ENCODE results near the gene RAP1GAP. TPM values are rescaled to one million over a fixed set of nuclear protein-coding genes. Genes with fewer than 3 reads are reported as not detected.
"Not testable (repeated sequence)": the region's sequence is repeated elsewhere in the genome, so short reads cannot be mapped to it uniquely, and the experiment has no call there.

RAP1GAP gene
- total RNA-seq, 4 donors from 2014 or later: 14.1 to 37.4 (median 28.8) TPM

- Histone ChIP-seq H3K27me3 (no peaks in the 10 kb centered on the region), H3K36me3 (peaks cover 0 to 13% (median 3%) of the 10 kb centered on the region in 4 donors), H3K9me3 (no peaks in the 10 kb centered on the region), H3K4me1 (peaks cover 5 to 14% (median 9%) of the 10 kb centered on the region in 4 donors), H3K4me3 (no peak overlapping the region), H3K27ac (no peak overlapping the region)
- no peak for TF ChIP-seq POLR2AphosphoS5 (IDR thresholded peaks at IDR 0.05)
- TF ChIP-seq CTCF (IDR thresholded peaks at IDR 0.05): no peak
- no peak for TF ChIP-seq EP300 (IDR thresholded peaks at IDR 0.05; ENCODE audit: low read depth)
- TF ChIP-seq POLR2A (IDR thresholded peaks at IDR 0.05): no peak
- in situ Hi-C loops (cut with MboI; ENCODE audit: low pct_ligation_motif_present in 1 of 4, low pct_unique_long_range_greater_than_20kb in 1 of 4, low sequenced_read_pairs in 3 of 4): loop anchor here in 1 of 4 donors (25.0 kb wide), 1 partner anchor 285 kb away; no protein-coding TSS in a partner anchor
- intact Hi-C loops (cut with DNase I; ENCODE audit: low total_unique reads): no loop called here
- 89 to 100% methylated on average over 1 to 6 of the region's 6 CpGs for WGBS, 2 donors (ENCODE audit: low coverage in 1 of 2)
- DNase-seq: no peak
Measured at GRCh38 chr1:21677168-21677567, 8.0 kb upstream of the RAP1GAP start.

GRCh38 chr1:21674957-21675356 lies 5.8 kb upstream of the RAP1GAP start:
- no peaks in the 10 kb centered on the region for H3K9me3 ChIP-seq
- H3K4me3 ChIP-seq: no peak overlapping the region
- TF ChIP-seq EP300 (IDR thresholded peaks at IDR 0.05; ENCODE audit: low read depth) (no peak), POLR2A (IDR thresholded peaks at IDR 0.05) (no peak), CTCF (IDR thresholded peaks at IDR 0.05) (no peak), POLR2AphosphoS5 (IDR thresholded peaks at IDR 0.05) (no peak)
- intact Hi-C loops (cut with DNase I; ENCODE audit: low total_unique reads) (no loop called here), in situ Hi-C loops (cut with MboI; ENCODE audit: low pct_ligation_motif_present in 1 of 4, low pct_unique_long_range_greater_than_20kb in 1 of 4, low sequenced_read_pairs in 3 of 4) (loop anchor here in 3 of 4 donors (25.0 kb wide), 3 partner anchors 163 to 438 kb away; partner anchors contain the start of gene ALPL (in 3 of the 3))
- peaks cover 6 to 14% (median 10%) of the 10 kb centered on the region in 4 donors for H3K4me1 ChIP-seq
- no peak for DNase-seq
- peaks cover 0 to 6% (median 0%) of the 10 kb centered on the region in 4 donors for H3K36me3 ChIP-seq
- 60 to 86% methylated on average over 1 to 10 of the region's 10 CpGs for WGBS, 2 donors (ENCODE audit: low coverage in 1 of 2)
- H3K27ac ChIP-seq: no peak overlapping the region
- peaks cover 5% of the 10 kb centered on the region for H3K27me3 ChIP-seq

GRCh38 chr1:21673853-21674252 lies 4.7 kb upstream of the RAP1GAP start:
- in situ Hi-C loops (cut with MboI; ENCODE audit: low pct_ligation_motif_present in 1 of 4, low pct_unique_long_range_greater_than_20kb in 1 of 4, low sequenced_read_pairs in 3 of 4): loop anchor here in 3 of 4 donors (25.0 kb wide), 2 partner anchors 162 to 437 kb away; partner anchors contain the start of gene ALPL (in 3 of the 3)
- H3K4me3 ChIP-seq; DNase-seq; intact Hi-C loops (cut with DNase I; ENCODE audit: low total_unique reads); H3K9me3 ChIP-seq; H3K36me3 ChIP-seq: not testable (repeated sequence)
- Histone ChIP-seq H3K27me3 (peaks cover 16% of the 10 kb centered on the region), H3K4me1 (peaks cover 15 to 25% (median 19%) of the 10 kb centered on the region in 4 donors), H3K27ac (peak overlapping the region in 3 of 4 donors; percentile 16 to 53 (median 40))
- WGBS, 2 donors (ENCODE audit: low coverage in 1 of 2): 80 to 90% methylated on average over 1 to 7 of the region's 7 CpGs

GRCh38 chr1:21673277-21673780 lies 4.2 kb upstream of the RAP1GAP start:
- intact Hi-C loops (cut with DNase I; ENCODE audit: low total_unique reads) (no loop called here), in situ Hi-C loops (cut with MboI; ENCODE audit: low pct_ligation_motif_present in 1 of 4, low pct_unique_long_range_greater_than_20kb in 1 of 4, low sequenced_read_pairs in 3 of 4) (loop anchor here in 3 of 4 donors (25.0 kb wide), 2 partner anchors 161 to 436 kb away; partner anchors contain the start of gene ALPL (in 3 of the 3))
- Histone ChIP-seq H3K27me3 (peaks cover 21% of the 10 kb centered on the region), H3K36me3 (no peaks in the 10 kb centered on the region), H3K4me1 (peaks cover 19 to 30% (median 25%) of the 10 kb centered on the region in 4 donors), H3K9me3 (no peaks in the 10 kb centered on the region), H3K27ac (peak overlapping the region in 3 of 4 donors; percentile 16 to 53 (median 40)), H3K4me3 (no peak overlapping the region)
- TF ChIP-seq POLR2AphosphoS5 (IDR thresholded peaks at IDR 0.05): peak; percentile 5 to 32 (median 20)
- no peak for TF ChIP-seq POLR2A (IDR thresholded peaks at IDR 0.05)
- peak; percentile 36 for DNase-seq
- 5% methylated on average over 9 of the region's 9 CpGs; no CpG with 5 or more reads in 1 of the 2 donors for WGBS, 2 donors (ENCODE audit: low coverage in 1 of 2)

- no peaks in the 10 kb centered on the region for H3K36me3 ChIP-seq
- TF ChIP-seq EP300 (IDR thresholded peaks at IDR 0.05; ENCODE audit: low read depth): no peak
- no peak for TF ChIP-seq POLR2A (IDR thresholded peaks at IDR 0.05)
- TF ChIP-seq POLR2AphosphoS5 (IDR thresholded peaks at IDR 0.05): no peak
- no peak for TF ChIP-seq CTCF (IDR thresholded peaks at IDR 0.05)
- intact Hi-C loops (cut with DNase I; ENCODE audit: low total_unique reads): no loop called here
- peaks cover 28% of the 10 kb centered on the region for H3K27me3 ChIP-seq
- H3K9me3 ChIP-seq: no peaks in the 10 kb centered on the region
- in situ Hi-C loops (cut with MboI; ENCODE audit: low pct_ligation_motif_present in 1 of 4, low pct_unique_long_range_greater_than_20kb in 1 of 4, low sequenced_read_pairs in 3 of 4): loop anchor here in 3 of 4 donors (25.0 kb wide), 2 partner anchors 160 to 435 kb away; partner anchors contain the start of gene ALPL (in 3 of the 3)
- H3K4me3 ChIP-seq: no peak overlapping the region
- peaks cover 19 to 31% (median 25%) of the 10 kb centered on the region in 4 donors for H3K4me1 ChIP-seq
- no peak for DNase-seq
- H3K27ac ChIP-seq: peak overlapping the region in 3 of 4 donors; percentile 16 to 53 (median 40)
- 84% methylated on average over 10 of the region's 10 CpGs; no CpG with 5 or more reads in 1 of the 2 donors for WGBS, 2 donors (ENCODE audit: low coverage in 1 of 2)
Measured at GRCh38 chr1:21672478-21673276, 3.5 kb upstream of the RAP1GAP start.

All from transverse colon (tissue), 4 donors.